Measurements from ENCODE around the gene AKT3. TPM values are rescaled to one million over a fixed set of nuclear protein-coding genes. Genes with fewer than 3 reads are reported as not detected.
"Not testable (repeated sequence)": the region's sequence is repeated elsewhere in the genome, so short reads cannot be mapped to it uniquely, and the experiment has no call there.

AKT3 gene
- total RNA-seq, 1 donor from 2014 or later: 29.9 TPM

- H3K4me3 Mint-ChIP-seq: no peak overlapping the region
These were observed 34.6 kb upstream of the AKT3 start for GRCh38 chr1:243884603-243885002.

GRCh38 chr1:243883551-243883950 is 33.5 kb upstream of the AKT3 start:
- Mint-ChIP-seq H3K9me3 (no peaks in the 10 kb centered on the region), H3K27ac (no peak overlapping the region), H3K4me3 (no peak overlapping the region), H3K27me3 (no peaks in the 10 kb centered on the region), H3K4me1 (ENCODE audit: unreplicated experiment) (no peaks in the 10 kb centered on the region), H3K36me3 (no peaks in the 10 kb centered on the region)
- DNase-seq (ENCODE audit: extremely low spot score, unreplicated experiment): no peak
- no peak for TF ChIP-seq CTCF (conservative IDR thresholded peaks at IDR 0.05)

More at GRCh38 chr1:243884603-243885002, 34.6 kb upstream of the AKT3 start:
- TF ChIP-seq CTCF (conservative IDR thresholded peaks at IDR 0.05): no peak
- no peak for DNase-seq (ENCODE audit: extremely low spot score, unreplicated experiment)
- Mint-ChIP-seq H3K9me3 (no peaks in the 10 kb centered on the region), H3K4me1 (ENCODE audit: unreplicated experiment) (no peaks in the 10 kb centered on the region), H3K36me3 (no peaks in the 10 kb centered on the region), H3K27ac (no peak overlapping the region), H3K27me3 (no peaks in the 10 kb centered on the region)

- no peak for TF ChIP-seq CTCF (conservative IDR thresholded peaks at IDR 0.05)
- H3K4me1 Mint-ChIP-seq (ENCODE audit: unreplicated experiment): no peaks in the 10 kb centered on the region
- H3K27me3 Mint-ChIP-seq: no peaks in the 10 kb centered on the region
- no peak overlapping the region for H3K4me3 Mint-ChIP-seq
- no peak for DNase-seq (ENCODE audit: extremely low spot score, unreplicated experiment)
- H3K9me3 Mint-ChIP-seq: no peaks in the 10 kb centered on the region
- no peaks in the 10 kb centered on the region for H3K36me3 Mint-ChIP-seq
- H3K27ac Mint-ChIP-seq: no peak overlapping the region
These were observed 32.2 kb upstream of the AKT3 start for GRCh38 chr1:243882276-243882675.

GRCh38 chr1:243877058-243877457 is 27.0 kb upstream of the AKT3 start:
- not testable (repeated sequence) for DNase-seq (ENCODE audit: extremely low spot score, unreplicated experiment); H3K27me3 Mint-ChIP-seq; H3K4me3 Mint-ChIP-seq; H3K4me1 Mint-ChIP-seq (ENCODE audit: unreplicated experiment); H3K36me3 Mint-ChIP-seq; H3K27ac Mint-ChIP-seq; H3K9me3 Mint-ChIP-seq

GRCh38 chr1:243855616-243856318 is 5.7 kb upstream of the AKT3 start:
- DNase-seq (ENCODE audit: extremely low spot score, unreplicated experiment): no peak
- H3K9me3 Mint-ChIP-seq: no peaks in the 10 kb centered on the region
- no peaks in the 10 kb centered on the region for H3K36me3 Mint-ChIP-seq
- TF ChIP-seq CTCF (conservative IDR thresholded peaks at IDR 0.05): no peak
- peaks cover 7% of the 10 kb centered on the region for H3K4me1 Mint-ChIP-seq (ENCODE audit: unreplicated experiment)
- no peak overlapping the region for H3K27ac Mint-ChIP-seq
- H3K27me3 Mint-ChIP-seq: peaks cover 49% of the 10 kb centered on the region
- no peak overlapping the region for H3K4me3 Mint-ChIP-seq

GRCh38 chr1:243851765-243852164 is 1.7 kb upstream of the AKT3 start:
- DNase-seq (ENCODE audit: extremely low spot score, unreplicated experiment): no peak
- Mint-ChIP-seq H3K36me3 (no peaks in the 10 kb centered on the region), H3K27ac (peak overlapping the region; percentile 76), H3K4me3 (peak overlapping the region; percentile 95), H3K4me1 (ENCODE audit: unreplicated experiment) (peaks cover 12% of the 10 kb centered on the region), H3K27me3 (peaks cover 36% of the 10 kb centered on the region), H3K9me3 (no peaks in the 10 kb centered on the region)
- no peak for TF ChIP-seq CTCF (conservative IDR thresholded peaks at IDR 0.05)

Data from type B pancreatic cell (in vitro differentiated cells).